AG10803 (cell line): ENCODE data around the gene DEFB132.

Experiments
- DNase-seq: peaks from one replicate; pipeline ENCODE4 v3.0.0; 2010; ENCODE audit warnings: low read depth
- H3K4me3 ChIP-seq: 2 replicates; pipeline ENCODE4 v1.5.1; 2011; ENCODE audit warnings: mild to moderate bottlenecking, low read length, control low read depth
- CTCF ChIP-seq: conservative IDR thresholded peaks from 2 replicates; pipeline ENCODE4 v1.5.1; 2011; ENCODE audit warnings: mild to moderate bottlenecking, low read length, control low read depth, inconsistent platforms

Gene DEFB132, protein sequence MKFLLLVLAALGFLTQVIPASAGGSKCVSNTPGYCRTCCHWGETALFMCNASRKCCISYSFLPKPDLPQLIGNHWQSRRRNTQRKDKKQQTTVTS

DNA sequence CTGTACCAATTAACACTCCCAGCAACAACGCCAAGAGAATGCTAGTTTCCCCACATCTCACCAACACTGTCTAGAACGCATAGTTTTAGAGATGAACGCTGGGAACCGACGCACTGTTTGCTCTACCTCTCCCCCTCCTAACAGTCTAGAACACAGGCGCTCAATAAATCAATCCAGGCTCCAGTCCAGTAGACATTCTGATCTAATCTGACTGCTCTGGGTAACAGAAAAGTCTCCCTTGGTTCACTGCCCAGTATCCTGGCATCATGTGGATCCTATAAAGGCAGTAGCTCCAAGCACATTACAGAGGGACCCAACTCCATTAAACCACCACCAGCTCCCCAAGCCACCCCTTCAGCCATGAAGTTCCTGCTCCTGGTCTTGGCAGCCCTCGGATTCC, at the start of gene DEFB132:
Gene DEFB132 (plus strand): TSS at position 306 of the 400 bp plus-strand sequence. CDS start 55 bp downstream, at position 361.
- no peak for TF ChIP-seq CTCF
- no peak within 1 kb of the TSS for H3K4me3 ChIP-seq
- no peak for DNase-seq

- peak; percentile 75 for TF ChIP-seq CTCF
- DNase-seq: peak; percentile 73
- H3K4me3 ChIP-seq: no peak overlapping the region
Measured at GRCh38 chr20:208942-209566, 48.5 kb upstream of the DEFB132 start.

DNA sequence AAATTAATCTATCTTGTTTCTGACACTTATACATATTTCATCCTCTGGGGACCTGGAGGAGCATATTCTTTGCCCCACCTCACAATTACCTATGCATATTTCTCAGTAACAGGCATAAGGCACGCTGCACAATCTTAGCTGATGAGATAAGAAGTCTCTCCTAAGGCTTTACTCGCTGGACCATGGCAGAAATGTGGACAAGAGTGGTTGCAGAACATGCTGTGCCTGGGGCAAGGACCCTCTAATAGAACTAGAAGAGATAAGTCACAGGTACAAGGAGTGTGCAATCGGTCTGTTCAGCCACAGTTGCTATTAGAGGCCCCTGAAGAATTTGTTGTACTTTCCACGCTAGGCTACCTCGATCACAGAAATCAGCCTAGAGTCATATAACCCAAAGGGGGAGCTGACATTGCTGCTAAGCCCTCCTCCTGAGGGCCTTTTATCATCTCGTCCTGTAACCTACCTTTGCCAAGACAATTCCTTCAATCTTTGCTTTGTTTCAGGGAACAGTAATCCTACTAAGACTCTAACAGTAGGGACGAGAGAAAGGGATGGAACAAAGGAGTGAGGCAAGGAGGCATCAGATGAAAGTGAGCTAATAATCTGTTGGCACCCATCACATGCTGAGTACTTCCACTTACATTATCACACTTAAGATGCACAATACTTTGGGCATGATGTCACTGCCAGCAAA, 46.6 kb upstream of the DEFB132 start:
- no peak for TF ChIP-seq CTCF
- DNase-seq: no peak
- no peak overlapping the region for H3K4me3 ChIP-seq

DNA sequence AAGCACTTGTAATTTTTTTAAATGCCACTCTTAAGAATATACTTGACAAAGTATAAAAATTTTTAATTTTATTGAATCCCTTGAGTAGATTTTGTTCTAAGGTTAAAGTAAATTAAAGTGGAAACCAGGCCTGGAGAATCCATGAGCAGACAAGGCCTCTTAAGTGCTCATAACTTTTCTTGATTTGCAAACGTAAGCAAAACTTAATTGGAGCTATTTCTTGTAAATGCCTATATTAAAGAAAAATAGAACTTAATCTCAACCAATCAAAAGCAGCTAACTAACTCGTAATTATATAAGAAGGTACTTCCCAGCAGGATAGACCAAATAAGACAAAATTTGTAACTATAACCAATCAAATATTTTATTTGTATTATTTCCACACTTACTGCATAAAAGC, 43.1 kb upstream of the DEFB132 start:
- TF ChIP-seq CTCF: no peak
- H3K4me3 ChIP-seq: no peak overlapping the region
- DNase-seq: no peak

DNA sequence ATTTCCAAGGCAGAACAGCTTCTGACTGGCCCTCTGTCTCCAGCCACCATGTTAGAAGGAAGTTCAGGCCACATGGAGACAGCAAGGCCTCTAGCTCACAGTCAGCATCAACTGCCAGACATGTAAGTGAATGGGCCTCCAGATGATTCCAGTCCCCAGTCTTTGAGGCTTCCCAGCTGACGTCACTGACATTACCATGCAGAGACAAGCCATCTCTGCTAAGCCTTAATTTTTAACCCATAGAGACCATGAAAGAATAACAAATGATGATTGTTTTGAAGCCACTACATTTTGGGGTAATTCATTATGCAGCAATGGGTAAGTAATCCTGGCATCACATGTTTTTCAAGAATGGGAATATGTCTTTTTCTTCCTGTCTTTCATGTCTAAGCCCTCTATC, 41.7 kb upstream of the DEFB132 start:
- no peak for TF ChIP-seq CTCF
- no peak for DNase-seq
- H3K4me3 ChIP-seq: no peak overlapping the region

- no peak overlapping the region for H3K4me3 ChIP-seq
- TF ChIP-seq CTCF: no peak
- no peak for DNase-seq
Measured at GRCh38 chr20:217266-217665, 40.3 kb upstream of the DEFB132 start.
